Calu3 (cell line): ENCODE results near the gene GPAM. TPM values are rescaled to one million over a fixed set of nuclear protein-coding genes. Genes with fewer than 3 reads are reported as not detected.

Experiments used
- BruUV-seq: library from RNA; stranded (reverse); fragments of 400-500 nt; replicated peaks from 2 replicates; lab custom pipeline; 2021; lab: Mats Ljungman, UMichigan
- CTCF ChIA-PET: fragments of 300-600 bp; sonication (Branson Sonifier 250); formaldehyde crosslinking; loops from one replicate; lab custom pipeline; 2022; ENCODE audit warnings: antibody characterized with exemption; lab: Charles Lee
- DNase-seq: peaks from one replicate; pipeline ENCODE4 v3.0.0; 2022
- H3K27ac Mint-ChIP-seq: one replicate; pipeline ENCODE4 v1.8.0; 2022; ENCODE audit warnings: mixed read lengths; ENCODE audit not compliant: unreplicated experiment
- H3K27me3 Mint-ChIP-seq: one replicate; pipeline ENCODE4 v1.8.0; 2022; ENCODE audit warnings: mixed read lengths; ENCODE audit not compliant: unreplicated experiment
- H3K36me3 Mint-ChIP-seq: one replicate; pipeline ENCODE4 v1.8.0; 2022; ENCODE audit warnings: mild to moderate bottlenecking, moderate library complexity, mixed read lengths; ENCODE audit not compliant: insufficient read depth, unreplicated experiment
- H3K4me1 Mint-ChIP-seq: one replicate; pipeline ENCODE4 v1.8.0; 2022; ENCODE audit warnings: mild to moderate bottlenecking, low read depth, mixed read lengths; ENCODE audit not compliant: unreplicated experiment
- H3K4me3 Mint-ChIP-seq: one replicate; pipeline ENCODE4 v1.8.0; 2022; ENCODE audit warnings: mild to moderate bottlenecking, low read depth, moderate library complexity, mixed read lengths; ENCODE audit not compliant: unreplicated experiment
- H3K9me3 Mint-ChIP-seq: one replicate; pipeline ENCODE4 v1.8.0; 2022; ENCODE audit warnings: low read depth, mixed read lengths; ENCODE audit not compliant: unreplicated experiment
- intact Hi-C: fragments of 100-400 bp; cut with micrococcal nuclease; formaldehyde crosslinking; loops from one replicate; pipeline ENCODE4 v1.10.0; 2022; ENCODE audit not compliant: unreplicated experiment
- total RNA-seq: library from RNA; stranded (reverse); gene quantifications from 2 replicates; pipeline ENCODE4 v1.2.3, GENCODE V29; 2022
- TF ChIP-seq, protein P1 (sequence below): fragments of 200-600 bp; IDR thresholded peaks from one replicate; pipeline ENCODE4 v1.8.0; 2022; ENCODE audit warnings: antibody characterized with exemption; ENCODE audit not compliant: unreplicated experiment

GPAM gene
- total RNA-seq, 1 experiment from 2014 or later, result 6.5 TPM

DNA sequence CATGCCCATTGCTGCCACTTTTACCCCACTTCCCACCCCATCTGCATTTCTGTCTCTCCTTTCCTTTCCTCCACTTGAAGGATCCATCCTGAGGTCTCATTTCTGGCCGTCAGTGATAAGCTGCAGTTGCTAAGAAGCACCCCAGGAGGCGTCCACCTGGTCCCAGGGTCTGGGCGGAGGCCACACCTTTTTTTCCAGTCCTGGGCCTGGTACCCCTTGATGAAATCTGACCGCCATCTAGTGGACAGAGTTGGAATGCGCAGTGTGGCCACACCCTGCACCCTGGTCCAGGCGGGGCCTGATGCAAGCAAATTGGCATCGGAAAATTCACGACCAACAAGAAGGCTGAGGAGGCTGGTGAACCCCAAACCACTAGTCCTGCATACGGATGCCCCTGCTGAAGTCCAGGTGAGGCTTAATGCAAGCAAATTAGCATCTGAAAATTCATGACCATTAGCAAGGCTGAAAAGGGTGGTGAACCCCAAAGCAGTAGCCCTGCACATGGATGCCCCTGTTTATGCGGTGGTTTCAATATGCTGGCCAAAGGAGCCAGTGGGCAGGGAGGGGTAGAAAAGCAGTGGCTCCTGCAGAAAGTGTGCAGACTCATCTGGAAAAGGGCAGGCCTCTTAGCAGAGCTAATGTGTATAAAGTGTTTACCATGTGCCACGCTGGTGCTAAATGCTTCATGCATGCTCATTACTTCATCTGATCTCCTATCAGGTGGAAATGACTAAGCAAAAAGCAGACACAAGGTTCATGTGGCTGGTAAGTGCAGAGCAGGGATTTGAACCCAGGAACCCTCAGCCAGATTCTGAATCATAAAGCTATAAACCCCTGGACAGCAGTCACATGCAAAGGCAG lies 43.2 kb downstream of the GPAM start:
- Mint-ChIP-seq H3K27me3 (peaks cover 21% of the 10 kb centered on the region), H3K36me3 (no peaks in the 10 kb centered on the region), H3K27ac (no peak overlapping the region), H3K9me3 (no peaks in the 10 kb centered on the region), H3K4me3 (no peak overlapping the region), H3K4me1 (no peaks in the 10 kb centered on the region)
- BruUV-seq, result no TSS peak
- intact Hi-C loops, result loop anchor here (10.0 kb wide), 1 partner anchor 164 kb away; no protein-coding TSS in a partner anchor
- TF ChIP-seq, protein P1, sequence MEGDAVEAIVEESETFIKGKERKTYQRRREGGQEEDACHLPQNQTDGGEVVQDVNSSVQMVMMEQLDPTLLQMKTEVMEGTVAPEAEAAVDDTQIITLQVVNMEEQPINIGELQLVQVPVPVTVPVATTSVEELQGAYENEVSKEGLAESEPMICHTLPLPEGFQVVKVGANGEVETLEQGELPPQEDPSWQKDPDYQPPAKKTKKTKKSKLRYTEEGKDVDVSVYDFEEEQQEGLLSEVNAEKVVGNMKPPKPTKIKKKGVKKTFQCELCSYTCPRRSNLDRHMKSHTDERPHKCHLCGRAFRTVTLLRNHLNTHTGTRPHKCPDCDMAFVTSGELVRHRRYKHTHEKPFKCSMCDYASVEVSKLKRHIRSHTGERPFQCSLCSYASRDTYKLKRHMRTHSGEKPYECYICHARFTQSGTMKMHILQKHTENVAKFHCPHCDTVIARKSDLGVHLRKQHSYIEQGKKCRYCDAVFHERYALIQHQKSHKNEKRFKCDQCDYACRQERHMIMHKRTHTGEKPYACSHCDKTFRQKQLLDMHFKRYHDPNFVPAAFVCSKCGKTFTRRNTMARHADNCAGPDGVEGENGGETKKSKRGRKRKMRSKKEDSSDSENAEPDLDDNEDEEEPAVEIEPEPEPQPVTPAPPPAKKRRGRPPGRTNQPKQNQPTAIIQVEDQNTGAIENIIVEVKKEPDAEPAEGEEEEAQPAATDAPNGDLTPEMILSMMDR, result peak; percentile 83
- DNase-seq, result peak; percentile 85
- CTCF ChIA-PET, result no interaction called here

DNA sequence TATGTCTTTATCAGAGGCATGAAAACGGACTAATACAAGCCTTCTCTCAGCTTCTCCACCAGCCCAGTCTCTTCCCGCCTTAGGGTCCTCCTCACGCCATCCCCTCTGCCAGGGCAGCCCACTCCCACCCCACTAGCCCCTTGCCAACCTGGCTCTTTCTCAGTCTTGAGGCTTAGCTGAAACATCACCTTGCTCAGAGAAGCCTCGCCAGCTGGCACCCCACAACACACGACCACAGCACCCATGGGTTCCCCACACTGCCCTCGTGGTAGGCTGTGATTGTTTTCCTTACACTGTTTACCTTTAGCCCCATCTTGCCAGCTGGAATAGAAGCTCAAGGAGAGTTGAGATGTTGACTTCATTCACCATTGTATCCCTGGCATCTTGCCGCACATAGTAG lies 44.4 kb downstream of the GPAM start:
- H3K4me1 Mint-ChIP-seq, result no peaks in the 10 kb centered on the region
- no peaks in the 10 kb centered on the region for H3K9me3 Mint-ChIP-seq
- BruUV-seq, result no TSS peak
- peaks cover 21% of the 10 kb centered on the region for H3K27me3 Mint-ChIP-seq
- TF ChIP-seq, protein P1, result no peak
- H3K4me3 Mint-ChIP-seq, result no peak overlapping the region
- intact Hi-C loops, result loop anchor here (5.0 to 10.0 kb wide), 2 partner anchors 382 to 1064 kb away; partner anchors contain the start of gene ADRA2A
- H3K36me3 Mint-ChIP-seq, result no peaks in the 10 kb centered on the region
- no peak overlapping the region for H3K27ac Mint-ChIP-seq
- no peak for DNase-seq
- CTCF ChIA-PET, result no interaction called here

DNA sequence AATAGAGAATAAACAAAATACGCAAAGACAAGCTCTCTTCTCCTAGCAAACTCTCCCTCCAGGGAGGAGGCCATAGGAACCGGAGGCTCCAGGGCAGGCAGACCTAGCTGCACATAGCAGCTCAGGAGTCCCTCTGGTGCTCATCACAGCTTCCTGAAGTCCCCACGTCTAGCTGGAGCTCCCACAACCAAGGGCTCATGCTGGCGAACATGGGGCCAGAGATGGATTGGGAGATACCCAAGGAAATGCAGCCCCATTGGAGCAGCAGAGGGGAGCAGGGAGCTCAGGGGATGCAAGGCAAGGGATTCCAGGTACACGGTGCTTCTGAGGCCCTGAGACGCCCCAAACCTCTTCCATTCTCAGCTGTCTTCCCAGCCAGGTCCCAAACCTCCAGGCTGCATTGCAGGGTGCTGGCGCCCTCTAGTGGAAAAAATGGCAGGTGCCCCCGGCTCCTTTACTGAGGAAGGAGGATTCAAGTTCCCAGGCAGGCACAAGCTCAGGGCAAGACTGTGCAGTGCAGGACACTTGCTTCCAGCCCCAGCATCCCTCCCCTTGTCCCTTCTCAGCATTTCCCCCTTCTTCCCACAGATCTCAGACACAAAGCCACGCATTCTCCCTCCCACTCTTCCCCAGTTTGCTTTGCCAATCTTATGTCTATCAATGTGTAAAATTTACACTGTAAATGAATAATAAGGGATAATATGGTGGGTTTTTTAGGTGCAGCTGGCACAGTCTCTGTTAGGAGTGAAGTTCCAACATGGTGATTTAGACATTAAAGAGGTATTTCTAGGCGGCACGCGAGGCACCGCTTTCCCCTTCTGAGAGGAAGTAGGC lies 46.2 kb downstream of the GPAM start:
- intact Hi-C loops, result loop anchor here (5.0 to 10.0 kb wide), 2 partner anchors 380 to 1063 kb away; partner anchors contain the start of gene ADRA2A
- TF ChIP-seq, protein P1, result peak; percentile 76
- Mint-ChIP-seq H3K27me3 (peaks cover 21% of the 10 kb centered on the region), H3K36me3 (no peaks in the 10 kb centered on the region), H3K4me1 (no peaks in the 10 kb centered on the region), H3K9me3 (no peaks in the 10 kb centered on the region), H3K4me3 (no peak overlapping the region), H3K27ac (no peak overlapping the region)
- DNase-seq, result peak; percentile 81
- no TSS peak for BruUV-seq
- CTCF ChIA-PET, result interaction anchor here (0.7 to 1.7 kb wide), 9 partner anchors 9 to 1060 kb away, joined by 3 to 10 read pairs (median 4); partner anchors contain the start of gene ADRA2A

DNA sequence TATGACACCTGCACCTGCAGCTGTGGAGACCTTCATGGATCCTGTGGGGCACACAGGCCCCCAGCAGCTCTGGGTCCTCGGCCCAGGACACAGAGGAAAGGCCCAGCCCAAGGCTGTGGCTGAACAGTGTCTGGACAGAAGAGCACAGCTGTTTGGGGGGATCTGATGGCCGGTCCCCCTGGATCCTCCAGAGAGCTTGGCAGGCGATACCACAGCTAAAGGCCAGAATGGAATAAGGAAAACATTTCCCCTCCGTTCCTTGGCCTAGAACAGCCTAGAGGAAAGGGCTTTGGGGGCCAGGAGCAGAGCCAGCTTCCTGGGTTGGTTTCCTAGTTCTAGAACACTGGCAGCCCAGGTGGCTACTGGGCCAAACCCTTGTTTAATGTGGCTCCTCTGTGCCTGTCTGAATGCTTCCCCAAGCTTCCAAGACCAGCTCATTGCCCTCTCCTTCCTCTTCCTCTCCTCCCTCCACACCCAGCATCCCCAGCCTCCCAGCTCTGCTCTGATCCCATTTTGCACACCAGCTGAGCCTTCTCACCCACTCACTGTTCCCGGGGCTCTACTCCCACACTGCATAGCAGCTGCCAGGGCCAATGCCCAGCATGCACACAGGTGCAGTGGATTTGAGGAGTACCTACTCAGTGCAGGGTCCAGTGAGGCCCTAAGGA lies 46.9 kb downstream of the GPAM start:
- no peaks in the 10 kb centered on the region for H3K9me3 Mint-ChIP-seq
- H3K27me3 Mint-ChIP-seq, result peaks cover 21% of the 10 kb centered on the region
- H3K27ac Mint-ChIP-seq, result no peak overlapping the region
- no TSS peak for BruUV-seq
- DNase-seq, result no peak
- no peak overlapping the region for H3K4me3 Mint-ChIP-seq
- no peaks in the 10 kb centered on the region for H3K36me3 Mint-ChIP-seq
- intact Hi-C loops, result loop anchor here (5.0 to 10.0 kb wide), 2 partner anchors 379 to 1062 kb away; partner anchors contain the start of gene ADRA2A
- TF ChIP-seq, protein P1, result no peak
- CTCF ChIA-PET, result interaction anchor here (1.0 to 1.7 kb wide), 7 partner anchors 8 to 1060 kb away, joined by 3 to 10 read pairs (median 5); partner anchors contain the start of gene ADRA2A
- no peaks in the 10 kb centered on the region for H3K4me1 Mint-ChIP-seq
